ENCODE results near the gene EDAR. TPM values are rescaled to one million over a fixed set of nuclear protein-coding genes. Genes with fewer than 3 reads are reported as not detected.

Gene EDAR
- total RNA-seq, 4 donors from 2014 or later = not detected

- no peak for ATAC-seq
- no peak for DNase-seq
- peaks cover 0 to 3% (median 2%) of the 10 kb centered on the region in 3 donors for H3K27me3 ChIP-seq
- H3K4me3 ChIP-seq = no peak overlapping the region
- no peak overlapping the region for H3K27ac ChIP-seq
- H3K36me3 ChIP-seq = no peaks in the 10 kb centered on the region
- H3K9me3 ChIP-seq = no peaks in the 10 kb centered on the region
- in situ Hi-C loops (cut with MboI; ENCODE audit: low sequenced_read_pairs in 4 of 4) (no loop called here), intact Hi-C loops (cut with DNase I; ENCODE audit: low total_unique reads) (no loop called here)
- H3K4me1 ChIP-seq = no peaks in the 10 kb centered on the region
- no peak for TF ChIP-seq POLR2A (IDR thresholded peaks at IDR 0.05)
- TF ChIP-seq, protein P1, sequence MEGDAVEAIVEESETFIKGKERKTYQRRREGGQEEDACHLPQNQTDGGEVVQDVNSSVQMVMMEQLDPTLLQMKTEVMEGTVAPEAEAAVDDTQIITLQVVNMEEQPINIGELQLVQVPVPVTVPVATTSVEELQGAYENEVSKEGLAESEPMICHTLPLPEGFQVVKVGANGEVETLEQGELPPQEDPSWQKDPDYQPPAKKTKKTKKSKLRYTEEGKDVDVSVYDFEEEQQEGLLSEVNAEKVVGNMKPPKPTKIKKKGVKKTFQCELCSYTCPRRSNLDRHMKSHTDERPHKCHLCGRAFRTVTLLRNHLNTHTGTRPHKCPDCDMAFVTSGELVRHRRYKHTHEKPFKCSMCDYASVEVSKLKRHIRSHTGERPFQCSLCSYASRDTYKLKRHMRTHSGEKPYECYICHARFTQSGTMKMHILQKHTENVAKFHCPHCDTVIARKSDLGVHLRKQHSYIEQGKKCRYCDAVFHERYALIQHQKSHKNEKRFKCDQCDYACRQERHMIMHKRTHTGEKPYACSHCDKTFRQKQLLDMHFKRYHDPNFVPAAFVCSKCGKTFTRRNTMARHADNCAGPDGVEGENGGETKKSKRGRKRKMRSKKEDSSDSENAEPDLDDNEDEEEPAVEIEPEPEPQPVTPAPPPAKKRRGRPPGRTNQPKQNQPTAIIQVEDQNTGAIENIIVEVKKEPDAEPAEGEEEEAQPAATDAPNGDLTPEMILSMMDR (IDR thresholded peaks at IDR 0.05 in 4 of 5, conservative IDR thresholded peaks at IDR 0.05 in 1 of 5) = no peak
Measured at GRCh38 chr2:108905906-108906305, 83.1 kb downstream of the EDAR start.

DNA sequence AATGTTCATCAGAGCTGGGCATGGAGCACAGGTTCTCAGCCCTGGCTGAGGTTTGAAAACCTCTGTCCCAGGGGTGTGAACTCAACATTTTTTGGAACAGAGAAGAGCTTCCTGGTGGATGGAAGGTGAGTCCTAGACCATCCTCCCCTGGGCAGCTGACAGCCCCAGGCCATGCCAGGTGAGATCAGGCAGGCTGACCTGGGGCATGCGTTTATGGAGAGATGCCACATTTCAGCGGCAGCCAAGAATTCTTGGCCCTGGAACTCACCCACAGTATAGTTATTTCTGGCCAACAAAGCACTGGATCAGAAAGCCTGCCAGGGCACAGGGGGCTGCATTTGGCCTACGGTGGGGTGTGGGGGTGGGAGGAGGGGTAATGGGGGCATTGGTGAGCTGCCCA, 83.8 kb downstream of the EDAR start:
- TF ChIP-seq, protein P1 (IDR thresholded peaks at IDR 0.05 in 4 of 5, conservative IDR thresholded peaks at IDR 0.05 in 1 of 5) = no peak
- no peak for TF ChIP-seq POLR2A (IDR thresholded peaks at IDR 0.05)
- H3K4me1 ChIP-seq = no peaks in the 10 kb centered on the region
- no peaks in the 10 kb centered on the region for H3K9me3 ChIP-seq
- intact Hi-C loops (cut with DNase I; ENCODE audit: low total_unique reads) = no loop called here
- no peak for ATAC-seq
- in situ Hi-C loops (cut with MboI; ENCODE audit: low sequenced_read_pairs in 4 of 4) = no loop called here
- no peak overlapping the region for H3K4me3 ChIP-seq
- no peaks in the 10 kb centered on the region for H3K36me3 ChIP-seq
- H3K27me3 ChIP-seq = peaks cover 0 to 2% (median 0%) of the 10 kb centered on the region in 3 donors
- no peak for DNase-seq
- H3K27ac ChIP-seq = no peak overlapping the region

- no peak for TF ChIP-seq POLR2A (IDR thresholded peaks at IDR 0.05)
- TF ChIP-seq, protein P1 (IDR thresholded peaks at IDR 0.05 in 4 of 5, conservative IDR thresholded peaks at IDR 0.05 in 1 of 5) = no peak
- intact Hi-C loops (cut with DNase I; ENCODE audit: low total_unique reads) (no loop called here), in situ Hi-C loops (cut with MboI; ENCODE audit: low sequenced_read_pairs in 4 of 4) (no loop called here)
- ATAC-seq = no peak
- H3K27ac ChIP-seq = no peak overlapping the region
- peaks cover 0 to 2% (median 0%) of the 10 kb centered on the region in 3 donors for H3K27me3 ChIP-seq
- H3K36me3 ChIP-seq = no peaks in the 10 kb centered on the region
- H3K4me3 ChIP-seq = no peak overlapping the region
- no peak for DNase-seq
- H3K9me3 ChIP-seq = no peaks in the 10 kb centered on the region
- no peaks in the 10 kb centered on the region for H3K4me1 ChIP-seq
Measured at GRCh38 chr2:108904680-108905079, 84.3 kb downstream of the EDAR start.

- Histone ChIP-seq H3K36me3 (no peaks in the 10 kb centered on the region), H3K4me1 (no peaks in the 10 kb centered on the region), H3K9me3 (no peaks in the 10 kb centered on the region), H3K27ac (no peak overlapping the region), H3K4me3 (no peak overlapping the region), H3K27me3 (no peaks in the 10 kb centered on the region)
- ATAC-seq (no peak), DNase-seq (no peak)
- intact Hi-C loops (cut with DNase I; ENCODE audit: low total_unique reads) (no loop called here), in situ Hi-C loops (cut with MboI; ENCODE audit: low sequenced_read_pairs in 4 of 4) (no loop called here)
- TF ChIP-seq POLR2A (IDR thresholded peaks at IDR 0.05) = no peak
- TF ChIP-seq, protein P1 (IDR thresholded peaks at IDR 0.05 in 4 of 5, conservative IDR thresholded peaks at IDR 0.05 in 1 of 5) = no peak
Measured at GRCh38 chr2:108898315-108899082, 90.5 kb downstream of the EDAR start.

Measured in gastrocnemius medialis (tissue), 4 donors.